Neural cell (in vitro differentiated cells): ENCODE measurements around the gene GFRA1. TPM values are rescaled to one million over a fixed set of nuclear protein-coding genes. Genes with fewer than 3 reads are reported as not detected.
A peak's percentile ranks its signal among the peaks of the same experiment; 100 is the strongest.

Experiments used
- H2AFZ ChIP-seq: fragments of 200-600, 300-800 bp; sonication (generic), shearing (Covaris generic); 2 replicates; pipeline ENCODE4 v1.6.0; 2014; ENCODE audit warnings: low read depth, mild to moderate bottlenecking, antibody characterized with exemption, low read length, moderate library complexity
- H3F3A ChIP-seq: fragments of 200-600 bp; shearing (Covaris generic); 2 replicates; pipeline ENCODE4 v1.6.1; 2016; ENCODE audit warnings: mild to moderate bottlenecking, moderate library complexity, mixed read lengths, antibody characterized with exemption, low read length; ENCODE audit not compliant: insufficient read depth, poor library complexity, severe bottlenecking
- H3K27ac ChIP-seq: fragments of 200-600, 300-800 bp; sonication (generic), shearing (Covaris generic); 2 replicates; pipeline ENCODE4 v1.5.1; 2014; ENCODE audit warnings: mild to moderate bottlenecking, low read length, moderate library complexity
- H3K27me3 ChIP-seq: fragments of 300-800, 200-600 bp; sonication (generic), shearing (Covaris generic); 2 replicates; pipeline ENCODE4 v1.6.0; 2014; ENCODE audit warnings: mild to moderate bottlenecking, low read depth, low read length, moderate library complexity; ENCODE audit not compliant: insufficient read depth
- H3K36me3 ChIP-seq: fragments of 300-800, 200-600 bp; sonication (generic), shearing (Covaris generic); 2 replicates; pipeline ENCODE4 v1.5.1; 2014; ENCODE audit warnings: mild to moderate bottlenecking, antibody characterized with exemption, low read length, moderate library complexity; ENCODE audit not compliant: insufficient read depth
- H3K4me2 ChIP-seq: fragments of 300-800, 200-600 bp; sonication (generic), shearing (Covaris generic); 2 replicates; pipeline ENCODE4 v1.6.0; 2014; ENCODE audit warnings: mild to moderate bottlenecking, low read length
- H3K4me3 ChIP-seq: fragments of 300-800, 200-600 bp; sonication (generic), shearing (Covaris generic); 2 replicates; pipeline ENCODE4 v1.5.1; 2014; ENCODE audit warnings: mild to moderate bottlenecking, low read length, moderate library complexity
- H3K79me2 ChIP-seq: fragments of 200-600 bp; shearing (Covaris generic); replicated peaks from 2 replicates; pipeline ENCODE4 v1.6.0; 2014; ENCODE audit warnings: mild to moderate bottlenecking, low read length, moderate library complexity; ENCODE audit not compliant: insufficient read depth
- H3K9ac ChIP-seq: fragments of 300-800, 200-600 bp; sonication (generic), shearing (Covaris generic); 2 replicates; pipeline ENCODE4 v1.6.1; 2016; ENCODE audit warnings: mild to moderate bottlenecking, low read length, mixed read lengths
- H3K9me2 ChIP-seq: fragments of 200-600 bp; shearing (Covaris generic); 2 replicates; pipeline ENCODE4 v1.6.1; 2016; ENCODE audit warnings: mild to moderate bottlenecking, low read length, mixed read lengths; ENCODE audit not compliant: insufficient read depth
- H3K9me3 ChIP-seq: fragments of 200-600, 300-800 bp; sonication (generic), shearing (Covaris generic); 2 replicates; pipeline ENCODE4 v1.6.1; 2016; ENCODE audit warnings: mild to moderate bottlenecking, mixed run types, low read length, moderate library complexity, mixed read lengths
- H4K20me1 ChIP-seq: fragments of 200-600 bp; shearing (Covaris generic); 2 replicates; pipeline ENCODE4 v1.6.1; 2016; ENCODE audit warnings: mild to moderate bottlenecking, mixed run types; ENCODE audit not compliant: insufficient read depth
- CTCF ChIP-seq: fragments of 450-650 bp; IDR thresholded peaks from 2 replicates; pipeline ENCODE4 v1.5.1; 2014; ENCODE audit warnings: antibody characterized with exemption, mild to moderate bottlenecking, moderate library complexity; ENCODE audit not compliant: poor library complexity, severe bottlenecking
- EP300 ChIP-seq: fragments of 450-650 bp; conservative IDR thresholded peaks from 2 replicates; pipeline ENCODE4 v1.6.1; 2014; ENCODE audit warnings: antibody characterized with exemption, mild to moderate bottlenecking, moderate library complexity; ENCODE audit not compliant: poor library complexity, severe bottlenecking
- EZH2 ChIP-seq: fragments of 200-600, 300-800 bp; shearing (Covaris generic), sonication (generic); IDR thresholded peaks from 2 replicates; pipeline ENCODE4 v1.6.1; 2014; ENCODE audit warnings: antibody characterized with exemption, low read length, borderline replicate concordance, mild to moderate bottlenecking; ENCODE audit not compliant: insufficient read depth, poor library complexity, severe bottlenecking
- MXI1 ChIP-seq: fragments of 450-650 bp; conservative IDR thresholded peaks from 2 replicates; pipeline ENCODE4 v1.6.1; 2014; ENCODE audit warnings: antibody characterized with exemption, mild to moderate bottlenecking; ENCODE audit not compliant: poor library complexity, severe bottlenecking
- POLR2AphosphoS5 ChIP-seq: IDR thresholded peaks from 2 replicates; pipeline ENCODE4 v1.6.1; 2012
- RAD21 ChIP-seq: fragments of 450-650 bp; conservative IDR thresholded peaks from 2 replicates; pipeline ENCODE4 v1.6.1; 2014; ENCODE audit warnings: antibody characterized with exemption, mild to moderate bottlenecking, moderate library complexity
- SMC3 ChIP-seq: fragments of 450-650 bp; conservative IDR thresholded peaks from 2 replicates; pipeline ENCODE4 v1.6.1; 2014; ENCODE audit warnings: antibody characterized with exemption, mild to moderate bottlenecking, moderate library complexity; ENCODE audit not compliant: poor library complexity
- TAF1 ChIP-seq: IDR thresholded peaks from 2 replicates; pipeline ENCODE4 v1.6.1; 2012; ENCODE audit warnings: low read depth
- polyA plus RNA-seq: library from polyadenylated mRNA; depleted of rRNA; stranded (reverse); fragments of >200 nt; gene quantifications from 2 replicates; pipeline ENCODE4 v1.2.3, GENCODE V29; 2014
- TF ChIP-seq, protein P1 (sequence below): IDR thresholded peaks from 2 replicates; pipeline ENCODE4 v1.6.1; 2012; ENCODE audit warnings: borderline replicate concordance

GFRA1 gene
- polyA plus RNA-seq, 1 donor from 2014 or later = 2.3 TPM

- H3F3A ChIP-seq = no peaks in the 10 kb centered on the region
- H3K9me3 ChIP-seq = no peaks in the 10 kb centered on the region
- no peak for TF ChIP-seq EP300
- peak; percentile 46 for TF ChIP-seq MXI1
- no peaks in the 10 kb centered on the region for H3K9me2 ChIP-seq
- H3K27me3 ChIP-seq = no peaks in the 10 kb centered on the region
- no peak overlapping the region for H2AFZ ChIP-seq
- no peak overlapping the region for H3K9ac ChIP-seq
- no peak overlapping the region for H3K4me3 ChIP-seq
- H4K20me1 ChIP-seq = no peaks in the 10 kb centered on the region
- H3K27ac ChIP-seq = no peak overlapping the region
- H3K79me2 ChIP-seq = no peaks in the 10 kb centered on the region
- H3K36me3 ChIP-seq = no peaks in the 10 kb centered on the region
- H3K4me2 ChIP-seq = no peak overlapping the region
Measured at GRCh38 chr10:116312548-116312947, 39.5 kb upstream of the GFRA1 start.

GRCh38 chr10:116311706-116312490, 38.9 kb upstream of the GFRA1 start:
- TF ChIP-seq MXI1 (no peak), SMC3 (no peak), CTCF (no peak), TAF1 (no peak), POLR2AphosphoS5 (no peak), EP300 (no peak), RAD21 (no peak), EZH2 (no peak)
- TF ChIP-seq, protein P1, sequence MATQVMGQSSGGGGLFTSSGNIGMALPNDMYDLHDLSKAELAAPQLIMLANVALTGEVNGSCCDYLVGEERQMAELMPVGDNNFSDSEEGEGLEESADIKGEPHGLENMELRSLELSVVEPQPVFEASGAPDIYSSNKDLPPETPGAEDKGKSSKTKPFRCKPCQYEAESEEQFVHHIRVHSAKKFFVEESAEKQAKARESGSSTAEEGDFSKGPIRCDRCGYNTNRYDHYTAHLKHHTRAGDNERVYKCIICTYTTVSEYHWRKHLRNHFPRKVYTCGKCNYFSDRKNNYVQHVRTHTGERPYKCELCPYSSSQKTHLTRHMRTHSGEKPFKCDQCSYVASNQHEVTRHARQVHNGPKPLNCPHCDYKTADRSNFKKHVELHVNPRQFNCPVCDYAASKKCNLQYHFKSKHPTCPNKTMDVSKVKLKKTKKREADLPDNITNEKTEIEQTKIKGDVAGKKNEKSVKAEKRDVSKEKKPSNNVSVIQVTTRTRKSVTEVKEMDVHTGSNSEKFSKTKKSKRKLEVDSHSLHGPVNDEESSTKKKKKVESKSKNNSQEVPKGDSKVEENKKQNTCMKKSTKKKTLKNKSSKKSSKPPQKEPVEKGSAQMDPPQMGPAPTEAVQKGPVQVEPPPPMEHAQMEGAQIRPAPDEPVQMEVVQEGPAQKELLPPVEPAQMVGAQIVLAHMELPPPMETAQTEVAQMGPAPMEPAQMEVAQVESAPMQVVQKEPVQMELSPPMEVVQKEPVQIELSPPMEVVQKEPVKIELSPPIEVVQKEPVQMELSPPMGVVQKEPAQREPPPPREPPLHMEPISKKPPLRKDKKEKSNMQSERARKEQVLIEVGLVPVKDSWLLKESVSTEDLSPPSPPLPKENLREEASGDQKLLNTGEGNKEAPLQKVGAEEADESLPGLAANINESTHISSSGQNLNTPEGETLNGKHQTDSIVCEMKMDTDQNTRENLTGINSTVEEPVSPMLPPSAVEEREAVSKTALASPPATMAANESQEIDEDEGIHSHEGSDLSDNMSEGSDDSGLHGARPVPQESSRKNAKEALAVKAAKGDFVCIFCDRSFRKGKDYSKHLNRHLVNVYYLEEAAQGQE = no peak
- Histone ChIP-seq H3K79me2 (no peaks in the 10 kb centered on the region), H3K36me3 (no peaks in the 10 kb centered on the region), H3K9me3 (no peaks in the 10 kb centered on the region), H3F3A (no peaks in the 10 kb centered on the region), H2AFZ (no peak overlapping the region), H3K9me2 (no peaks in the 10 kb centered on the region), H3K4me3 (no peak overlapping the region), H4K20me1 (no peaks in the 10 kb centered on the region), H3K9ac (no peak overlapping the region), H3K27me3 (no peaks in the 10 kb centered on the region), H3K27ac (no peak overlapping the region), H3K4me2 (no peak overlapping the region)
